GM18951 (cell line): ENCODE data around the gene C17orf50.

Experiments used
- POLR2A ChIP-seq: IDR thresholded peaks from 4 replicates; pipeline ENCODE4 v1.6.1; 2011; ENCODE audit warnings: mild to moderate bottlenecking; ENCODE audit not compliant: insufficient read length, insufficient read depth; ENCODE audit errors: extremely low read depth
- in situ Hi-C: fragments of 300-500 bp; cut with MboI; formaldehyde crosslinking; loops from one replicate; pipeline ENCODE4 v1.12.0; 2022; ENCODE audit warnings: low sequenced_read_pairs, mixed read lengths, inconsistent platforms; ENCODE audit not compliant: unreplicated experiment

The C17orf50 gene

DNA sequence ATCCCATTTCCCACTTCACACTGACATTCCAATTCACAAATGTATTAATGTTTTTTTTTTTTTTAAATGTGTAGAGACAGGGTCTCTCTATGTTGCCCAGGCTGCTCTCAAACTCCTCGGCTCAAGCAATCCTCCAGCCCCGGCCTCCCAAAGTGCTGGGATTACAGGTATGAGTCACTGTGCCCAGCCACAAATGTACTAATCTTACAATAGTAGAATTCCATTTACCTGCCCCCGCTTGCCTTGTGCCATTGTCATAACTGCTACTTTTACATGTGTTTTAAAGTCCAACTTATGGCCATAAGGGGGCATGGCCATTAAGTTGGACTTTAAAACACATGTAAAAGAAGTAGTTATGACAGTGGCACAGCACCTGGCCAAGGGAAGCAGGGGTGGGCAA is 30.2 kb downstream of the C17orf50 start:
- no peak for TF ChIP-seq POLR2A
- in situ Hi-C loops, result no loop called here

DNA sequence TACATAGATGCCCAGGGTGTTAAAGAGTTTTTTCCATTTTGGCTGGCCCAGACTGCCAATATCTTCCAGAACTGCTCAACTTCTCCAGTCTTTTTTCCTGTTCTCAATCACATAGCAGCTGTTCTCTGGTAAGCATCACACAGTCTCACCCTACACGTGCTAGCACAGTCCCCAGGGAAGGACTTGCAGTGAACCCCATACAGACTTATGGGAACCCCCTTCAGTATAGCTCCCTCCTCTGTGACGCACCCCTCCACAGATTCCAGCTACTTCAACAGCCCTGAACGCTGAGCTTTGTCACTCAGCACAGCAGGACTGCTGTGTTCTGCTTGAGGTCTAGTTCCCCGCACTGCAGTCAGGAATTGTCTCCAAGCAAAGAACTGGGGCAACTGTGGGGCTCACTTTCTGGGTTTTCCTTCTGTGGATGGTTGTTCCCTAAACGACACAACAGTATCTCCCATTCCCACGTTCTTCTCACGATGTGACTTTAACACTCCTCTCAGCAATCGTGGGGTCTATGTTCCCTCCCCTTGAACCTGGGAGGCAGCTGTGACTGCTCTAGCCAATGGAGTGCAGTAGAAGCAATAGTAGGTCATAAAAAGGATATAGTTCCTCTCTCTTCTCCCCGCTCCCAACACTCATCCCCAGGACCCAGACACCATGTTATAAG is 31.1 kb downstream of the C17orf50 start:
- in situ Hi-C loops, result no loop called here
- TF ChIP-seq POLR2A, result no peak

DNA sequence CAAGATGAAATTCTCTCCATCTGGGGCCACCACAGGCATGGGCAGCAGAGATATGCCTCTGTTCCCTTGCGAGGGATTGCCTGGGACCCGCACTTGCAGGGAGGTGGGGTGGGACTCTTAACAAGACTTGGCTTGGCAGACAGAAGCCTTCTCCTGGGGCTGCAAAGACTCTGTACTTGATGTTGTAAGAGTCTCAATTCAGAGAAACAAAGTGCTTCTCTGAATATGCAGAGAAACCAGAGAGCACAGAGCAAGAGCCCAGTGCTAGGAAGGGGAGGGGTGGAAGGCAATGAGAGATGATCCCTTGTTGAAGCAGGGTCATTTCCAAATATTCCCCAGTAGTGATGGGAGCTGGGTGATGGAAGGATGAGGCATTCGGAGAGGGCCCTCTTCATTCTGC is 32.6 kb downstream of the C17orf50 start:
- no peak for TF ChIP-seq POLR2A
- in situ Hi-C loops, result no loop called here

DNA sequence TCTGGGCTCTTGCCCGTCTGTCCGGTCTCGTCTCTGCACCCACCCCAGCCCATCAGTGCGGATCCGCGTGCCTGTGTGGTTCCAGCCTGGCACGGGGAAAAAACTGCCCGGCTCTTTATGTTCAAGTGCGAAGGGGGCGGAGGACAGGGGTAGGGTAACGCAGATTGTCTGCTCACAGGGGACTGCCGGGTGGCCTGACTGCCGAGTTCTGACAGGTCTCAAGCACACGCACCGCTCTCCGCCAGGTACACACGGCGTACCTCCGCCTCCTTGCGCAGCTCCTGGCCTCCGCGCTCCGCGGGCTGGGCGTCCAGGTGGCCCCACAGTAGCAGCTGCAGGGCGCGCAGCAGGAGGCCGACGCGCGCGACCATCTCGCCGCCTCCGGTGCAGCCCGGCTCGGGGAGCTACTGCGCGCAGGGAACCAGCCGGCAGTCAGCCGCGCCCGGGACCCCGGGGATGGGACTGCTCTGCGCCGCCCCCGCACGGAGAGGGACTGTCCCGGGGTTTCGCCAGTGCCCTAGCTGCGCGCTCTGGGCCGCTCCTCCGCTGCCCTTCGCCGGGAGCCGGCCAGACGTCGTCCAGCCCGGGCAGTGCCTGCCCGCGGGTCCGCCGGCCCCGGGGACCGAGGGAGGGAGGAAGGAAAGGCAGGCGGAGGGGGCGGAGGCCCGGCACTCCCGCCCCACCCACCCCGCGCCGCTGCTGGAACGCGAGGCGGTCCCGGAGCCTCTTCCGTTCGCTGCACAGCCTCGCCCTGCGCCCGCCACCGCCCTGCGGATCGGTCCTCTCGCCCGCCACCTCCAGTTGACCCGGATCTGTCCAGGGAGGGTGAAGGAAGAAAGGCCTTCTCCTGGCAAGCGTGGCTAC is 34.6 kb downstream of the C17orf50 start, which contains the start of gene MMP28:
MMP28 (minus strand) TSS at position 635 of the 864 bp plus-strand sequence; CDS start at position 371, 264 bp downstream.
- in situ Hi-C loops, result no loop called here
- no peak for TF ChIP-seq POLR2A

DNA sequence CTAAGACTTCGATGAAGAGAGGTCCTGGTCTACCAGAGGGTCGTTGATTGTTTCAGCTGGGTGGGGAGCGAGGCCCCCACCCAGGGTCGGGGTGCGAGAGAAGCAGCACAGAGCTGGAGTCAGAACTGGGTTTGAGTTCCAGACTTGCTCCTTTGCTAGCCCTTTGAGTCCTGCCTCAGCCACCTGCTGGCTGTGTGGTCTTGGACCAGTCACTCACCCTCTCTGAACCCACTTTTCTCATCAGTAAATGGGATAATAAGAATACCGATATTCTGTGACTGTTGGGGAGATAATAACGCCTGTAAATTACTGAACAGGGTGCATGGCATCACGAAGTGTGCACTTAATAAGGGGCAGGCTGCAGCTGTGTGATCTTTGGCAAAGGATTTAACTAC is 35.2 kb downstream of the C17orf50 start:
- in situ Hi-C loops, result no loop called here
- TF ChIP-seq POLR2A, result no peak

DNA sequence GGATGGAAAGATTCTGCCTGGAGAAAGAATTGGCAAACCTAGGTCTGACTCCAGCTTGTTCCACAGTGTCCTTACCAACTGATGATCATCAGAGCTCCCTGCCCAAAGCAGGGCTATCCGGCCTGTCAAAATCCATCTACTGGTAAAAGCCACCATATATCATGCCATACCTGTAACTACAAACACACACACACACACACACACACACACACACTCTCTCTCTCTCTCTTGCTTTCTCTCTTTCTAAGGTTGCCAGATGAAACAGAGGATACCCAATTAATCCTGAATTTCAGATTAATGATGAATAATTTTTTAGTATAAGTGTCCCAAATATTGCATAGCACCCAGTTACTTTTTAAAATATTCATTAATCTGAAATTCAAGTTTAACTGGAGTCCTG is 36.3 kb downstream of the C17orf50 start:
- TF ChIP-seq POLR2A, result no peak
- in situ Hi-C loops, result no loop called here

DNA sequence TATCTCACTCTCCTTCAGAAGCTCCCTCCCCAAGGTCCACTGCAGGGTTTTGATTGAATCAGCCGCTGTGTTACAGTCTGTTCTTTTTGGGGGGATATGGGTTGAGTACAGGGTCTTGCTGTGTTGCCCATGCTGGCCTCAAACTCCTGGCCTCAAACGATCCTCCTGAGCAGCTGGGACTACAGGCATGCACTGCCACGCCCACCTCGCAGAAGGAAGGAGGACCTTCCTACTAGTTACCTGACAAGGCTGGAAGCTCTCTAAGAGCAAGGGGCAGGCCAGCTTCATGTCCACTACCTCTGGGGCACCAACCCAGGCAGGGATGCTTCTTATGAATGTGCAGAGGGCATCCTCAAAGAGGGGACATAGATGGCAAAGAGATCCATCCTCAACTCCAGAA is 36.7 kb downstream of the C17orf50 start:
- in situ Hi-C loops, result no loop called here
- TF ChIP-seq POLR2A, result no peak

DNA sequence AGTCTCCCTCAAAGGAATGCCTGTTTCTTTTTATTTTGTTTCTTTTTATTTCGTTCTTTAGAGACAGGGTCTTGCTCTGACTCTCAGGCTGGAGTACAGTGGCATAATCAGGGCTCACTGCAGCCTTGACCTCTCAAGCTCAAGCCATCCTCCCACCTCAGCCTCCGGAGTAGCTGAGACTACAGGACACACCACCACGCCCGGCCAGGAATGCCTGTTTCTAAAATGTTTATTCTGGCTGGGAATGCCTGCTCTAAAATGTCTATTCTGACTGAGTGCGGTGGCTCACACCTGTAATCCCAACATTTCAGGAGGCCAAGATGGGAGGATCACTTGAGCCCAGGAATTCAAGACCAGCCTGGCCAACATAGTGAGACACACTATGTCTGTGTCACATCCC is 37.2 kb downstream of the C17orf50 start:
- TF ChIP-seq POLR2A, result no peak
- in situ Hi-C loops, result no loop called here

DNA sequence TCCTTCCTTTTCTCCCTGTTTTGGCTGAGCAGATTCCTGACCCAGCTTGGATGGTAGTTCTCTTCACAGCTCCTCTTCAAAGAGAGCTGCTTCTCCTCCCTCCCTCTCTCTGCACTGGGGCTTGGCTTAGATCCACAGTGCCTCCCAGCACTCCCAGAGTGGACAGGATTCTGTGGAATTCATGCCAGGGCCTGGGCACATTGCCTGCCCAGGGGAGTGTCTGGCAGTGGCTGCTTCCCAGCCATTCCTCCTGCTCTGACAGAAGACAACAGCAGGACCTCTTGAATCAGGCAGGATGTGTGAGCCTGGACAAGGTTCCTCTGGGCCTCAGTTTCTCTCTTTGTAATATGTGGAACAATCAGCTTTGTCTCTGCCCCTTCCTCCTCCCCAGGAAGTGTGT is 39.3 kb downstream of the C17orf50 start:
- in situ Hi-C loops, result loop anchor here (5.0 kb wide), 1 partner anchor 33 kb away; no protein-coding TSS in a partner anchor
- no peak for TF ChIP-seq POLR2A

DNA sequence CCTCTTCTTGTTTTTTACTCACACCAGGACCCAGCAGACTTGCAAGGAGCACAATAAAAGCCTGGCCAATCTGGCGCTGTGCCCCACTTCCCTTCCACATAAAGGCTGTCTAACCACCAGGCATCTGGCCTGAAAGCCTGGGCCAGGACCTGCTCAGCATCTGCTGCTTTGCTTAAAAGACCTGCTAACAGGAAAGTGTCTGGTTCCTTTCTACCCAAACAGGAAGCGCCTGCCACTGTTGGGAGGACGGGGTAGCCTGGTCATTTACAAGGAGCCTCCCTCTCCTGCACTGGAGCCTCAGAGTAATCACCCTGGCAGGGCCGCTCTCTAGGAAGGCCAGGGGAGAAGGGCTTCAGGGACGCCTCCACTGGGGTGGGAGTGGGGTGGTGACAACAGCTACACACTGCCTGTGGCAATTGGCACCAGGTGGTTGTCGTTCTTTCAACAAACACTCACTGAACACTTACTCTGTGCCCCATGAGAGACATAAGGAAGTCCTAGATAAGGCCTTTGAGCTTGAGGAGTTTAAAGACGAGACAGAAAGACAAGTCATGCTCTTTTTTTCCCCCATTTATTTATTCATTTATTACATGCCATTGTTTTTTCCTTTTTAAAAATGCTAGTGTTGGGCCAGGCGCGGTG is 41.0 kb downstream of the C17orf50 start:
- in situ Hi-C loops, result loop anchor here (5.0 kb wide), 1 partner anchor 34 kb away; no protein-coding TSS in a partner anchor

DNA sequence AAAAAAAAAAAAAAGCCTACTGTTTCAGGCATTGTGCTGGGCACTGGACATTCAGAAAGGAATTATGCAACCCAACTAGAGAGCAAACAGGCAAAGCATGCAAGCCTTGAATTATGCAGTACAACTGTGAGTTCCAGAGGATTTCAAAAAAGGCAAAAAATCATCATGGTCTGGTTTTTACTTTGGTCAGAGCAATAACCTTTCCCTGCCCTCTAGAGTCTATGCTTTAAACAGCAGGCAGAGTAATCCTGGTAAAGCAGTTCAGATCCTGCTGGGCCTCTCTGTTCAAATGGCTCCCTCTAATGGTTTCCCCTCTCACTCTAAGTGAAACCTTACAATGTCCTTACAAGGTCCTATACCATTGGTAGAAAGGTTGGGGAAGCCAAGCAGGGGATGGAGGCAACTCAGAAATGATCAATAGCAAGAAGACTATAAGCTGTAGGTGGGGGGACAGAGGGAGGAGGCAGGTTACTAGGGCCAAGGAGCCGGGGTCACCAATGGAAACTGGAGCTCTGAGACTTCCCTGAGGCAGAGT is 44.0 kb downstream of the C17orf50 start:
- no peak for TF ChIP-seq POLR2A
- in situ Hi-C loops, result loop anchor here (5.0 kb wide), 1 partner anchor 37 kb away; no protein-coding TSS in a partner anchor

More for the DNA sequence above, 41.0 kb downstream of the C17orf50 start:
- no peak for TF ChIP-seq POLR2A

DNA sequence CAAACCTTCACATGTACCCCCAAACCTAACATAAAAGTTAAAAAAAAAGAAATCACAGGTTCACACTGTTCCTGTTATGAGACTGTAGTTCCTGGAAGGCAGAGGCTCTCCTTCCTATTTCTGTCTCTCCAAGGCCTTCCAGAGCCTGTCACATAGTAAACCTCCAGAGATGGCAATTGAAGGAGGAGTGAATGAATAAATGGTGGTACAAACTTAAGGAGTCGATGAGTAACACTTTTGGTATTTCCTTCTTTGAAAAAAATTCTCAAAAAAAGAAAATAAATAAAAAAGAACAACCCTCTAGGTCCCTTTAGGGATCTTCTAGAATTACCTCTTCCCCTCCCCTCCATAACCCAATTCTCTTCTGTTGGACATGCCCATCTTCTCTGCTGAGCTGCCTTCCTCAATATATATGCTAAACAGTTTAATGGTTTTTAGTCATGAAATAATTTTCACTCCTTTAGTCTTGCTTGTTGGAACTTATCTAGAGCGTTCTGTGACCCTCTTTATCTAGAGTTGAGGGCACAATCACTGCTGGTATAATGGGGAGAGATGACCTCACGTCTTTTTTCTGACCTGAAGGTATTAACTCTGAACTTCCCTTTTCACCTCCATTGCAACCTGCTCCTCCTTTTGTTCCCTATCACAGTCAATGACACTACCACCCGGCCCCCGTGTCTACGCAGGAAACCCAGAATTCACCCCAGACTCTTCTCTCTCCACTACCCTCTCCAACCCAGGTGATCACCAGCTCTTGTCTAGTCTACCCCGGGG is 46.9 kb downstream of the C17orf50 start:
- in situ Hi-C loops, result no loop called here
- TF ChIP-seq POLR2A, result no peak

DNA sequence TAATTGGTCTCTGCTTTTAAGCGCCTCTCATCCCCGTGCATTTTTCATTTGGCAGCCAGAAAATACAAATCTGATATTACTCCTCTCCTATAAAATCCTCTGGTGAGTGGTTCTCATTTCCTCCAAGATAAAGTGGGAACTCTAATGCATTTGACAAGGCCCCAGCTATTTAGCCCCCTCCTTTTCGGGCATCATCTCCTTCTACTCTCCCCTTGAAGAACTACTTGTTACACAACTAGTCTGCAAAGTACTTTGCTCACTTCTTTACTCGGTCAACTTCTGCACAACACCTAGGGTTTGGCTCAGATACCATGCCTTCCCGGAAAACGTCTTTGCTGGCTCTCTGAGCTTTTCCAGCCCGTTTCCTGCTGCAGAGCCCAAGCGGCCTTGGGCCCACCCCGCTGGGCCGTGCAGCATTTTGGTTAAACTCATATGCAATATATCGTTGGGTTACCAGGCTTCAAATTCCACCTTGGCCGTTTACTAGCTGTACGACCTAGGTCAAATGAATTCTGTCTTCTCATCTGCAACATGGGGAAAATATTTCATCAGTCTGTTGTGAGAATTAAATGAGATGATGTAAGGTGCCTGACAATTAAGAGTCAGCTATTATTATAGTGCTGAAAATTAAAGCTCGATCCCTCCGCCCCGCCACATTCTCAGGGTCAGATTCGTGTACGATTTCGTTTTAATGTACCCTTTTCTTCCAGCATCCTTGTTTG is 47.7 kb downstream of the C17orf50 start:
- TF ChIP-seq POLR2A, result no peak
- in situ Hi-C loops, result no loop called here
